DMS153 treated with DMSO at 0.1 percent for 48 hours (cell line): Measurements from ENCODE around the gene PRKG1.

Source experiments
- DNase-seq: peaks from one replicate; lab custom pipeline; 2025; ENCODE audit not compliant: unreplicated experiment; lab: John Stamatoyannopoulos, UW

The PRKG1 gene

DNA sequence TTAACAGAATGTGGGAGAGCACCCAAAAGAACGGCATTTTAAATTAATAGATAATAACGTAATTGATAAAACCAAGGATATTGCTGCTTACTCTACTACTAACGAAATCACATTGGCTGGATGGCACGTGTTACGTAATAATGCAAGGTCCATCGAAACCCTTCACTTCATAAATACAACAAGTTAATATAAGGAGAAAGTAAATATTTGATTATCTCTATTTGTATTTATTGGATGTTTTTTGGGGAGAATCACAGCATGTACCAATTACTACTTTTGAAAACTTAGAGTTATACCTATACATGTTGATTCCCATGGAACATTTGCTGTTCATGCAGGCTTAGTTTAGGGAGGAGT, 1.6 kb downstream of the PRKG1 start:
- DNase-seq, result no peak

DNA sequence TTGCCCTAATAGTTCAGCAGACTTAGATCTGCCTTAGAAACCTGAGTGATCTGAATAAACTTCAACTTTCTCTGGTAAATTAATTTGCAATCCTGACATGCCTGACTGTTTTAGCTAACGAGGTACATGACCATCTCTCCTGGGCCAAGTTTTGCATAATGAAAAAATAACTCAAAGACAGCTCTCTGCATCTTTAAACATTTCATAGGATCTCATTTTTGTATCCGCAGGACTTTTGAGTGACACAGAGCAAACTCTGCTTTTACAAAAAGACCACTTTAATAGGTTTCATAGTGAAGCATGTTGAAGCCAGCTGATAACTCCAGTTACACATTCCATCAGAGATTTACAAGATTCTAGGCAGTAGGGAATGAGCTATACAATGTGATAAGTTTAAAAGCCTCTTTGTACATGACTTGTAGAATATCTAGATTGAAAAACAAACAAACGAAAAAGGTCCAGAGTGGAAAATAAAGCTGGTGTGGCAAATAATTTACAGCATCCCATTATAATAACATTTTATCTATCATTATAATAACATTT, 2.1 kb downstream of the PRKG1 start:
- no peak for DNase-seq

DNA sequence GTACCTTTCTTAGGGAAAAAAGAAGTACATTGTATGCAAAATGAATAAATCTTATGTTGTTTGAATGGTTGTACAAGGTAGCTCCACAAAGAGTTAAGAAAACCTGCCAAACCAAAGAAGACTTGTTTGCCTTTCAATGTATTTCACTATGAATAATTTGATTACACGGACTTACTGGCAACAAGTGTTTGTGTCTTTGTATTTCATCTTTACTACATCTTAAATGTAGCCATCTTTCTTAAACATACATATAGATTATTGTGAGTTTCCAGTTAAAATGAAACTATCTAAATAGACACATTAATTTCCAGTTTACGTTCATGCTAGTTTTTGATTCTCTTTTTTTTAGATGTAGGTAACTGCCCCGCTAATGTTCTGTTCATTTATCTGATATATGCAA, 2.8 kb downstream of the PRKG1 start:
- DNase-seq, result no peak

- no peak for DNase-seq
Observed at GRCh38 chr10:51077507-51077906, 3.2 kb downstream of the PRKG1 start.

- no peak for DNase-seq
Observed at GRCh38 chr10:51079331-51079730, 5.0 kb downstream of the PRKG1 start.

- no peak for DNase-seq
Observed at GRCh38 chr10:51079766-51080165, 5.5 kb downstream of the PRKG1 start.

DNA sequence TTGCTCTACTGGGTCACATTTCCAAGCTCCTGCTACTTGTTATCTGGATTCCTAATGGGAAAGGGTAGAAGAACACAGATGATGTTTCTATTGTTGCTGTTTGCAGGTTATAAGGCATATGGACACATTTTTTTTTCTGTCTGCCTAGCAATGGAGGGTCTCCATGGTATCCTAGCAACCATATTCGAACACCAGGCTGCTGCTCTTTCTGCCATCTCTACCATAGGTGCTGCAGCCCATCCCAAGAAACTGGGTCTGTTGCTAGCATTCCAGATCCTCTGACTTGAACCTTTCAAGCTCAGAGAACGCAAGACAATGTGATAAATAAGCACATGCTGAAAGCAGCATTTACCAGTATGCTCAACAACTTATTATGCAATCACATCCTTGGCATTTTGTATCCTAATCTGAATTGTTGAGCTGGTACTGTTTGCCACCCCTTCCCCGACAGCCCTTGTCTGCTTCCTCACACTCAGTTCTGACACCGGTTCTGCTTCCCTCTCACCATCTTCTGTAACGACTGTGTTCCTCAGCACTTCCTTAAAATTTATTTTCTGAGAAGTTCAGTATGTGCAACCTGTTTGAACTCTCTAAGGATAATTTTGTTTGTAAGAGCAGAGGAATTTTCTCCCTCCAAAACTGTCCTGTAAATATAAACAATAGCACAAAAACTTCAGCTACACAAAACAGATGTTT, 6.2 kb downstream of the PRKG1 start:
- no peak for DNase-seq

DNA sequence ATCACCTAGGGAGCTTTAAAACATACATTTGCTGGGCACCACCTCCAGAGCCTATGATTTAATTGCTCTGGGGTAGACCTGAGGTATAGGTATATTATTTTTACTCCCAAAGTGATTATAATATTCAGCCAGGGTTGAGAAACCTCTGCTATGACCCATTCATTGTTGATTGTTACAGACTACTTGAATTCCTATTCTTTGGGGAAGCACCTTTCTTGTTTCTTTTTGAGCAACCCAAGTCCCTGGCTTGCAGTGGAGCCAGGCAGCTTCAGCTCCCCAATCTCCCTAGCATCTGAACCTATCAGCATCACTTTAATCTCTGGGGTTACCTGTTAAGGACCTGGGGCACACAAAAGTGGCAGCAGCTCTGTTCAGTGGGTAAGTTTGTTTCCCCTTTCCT, 8.6 kb downstream of the PRKG1 start:
- DNase-seq, result no peak

DNA sequence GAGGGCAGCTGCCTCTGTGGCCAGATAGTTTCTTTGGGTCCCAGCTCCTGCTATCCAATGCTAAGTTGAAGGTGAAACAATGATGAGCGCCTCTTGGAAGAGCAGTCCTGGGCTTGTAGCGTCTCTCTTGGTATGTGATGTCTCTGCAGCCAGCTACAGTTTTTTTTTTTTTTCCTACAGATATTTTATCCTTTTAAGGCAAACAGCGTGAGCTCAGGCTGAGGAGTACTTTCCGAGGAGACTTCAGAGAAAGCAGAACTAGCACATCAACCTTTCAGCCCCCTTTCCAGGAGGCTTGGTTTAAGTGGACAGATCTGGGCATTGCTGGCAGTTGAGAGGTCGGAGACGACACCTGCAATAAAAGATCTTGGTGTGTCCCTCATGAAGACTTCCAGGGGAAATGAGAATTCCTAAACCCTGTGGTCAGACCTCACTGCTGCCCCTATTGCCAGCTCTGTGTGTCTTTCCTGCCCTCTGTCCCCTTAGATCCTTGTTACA, 9.1 kb downstream of the PRKG1 start:
- no peak for DNase-seq

DNA sequence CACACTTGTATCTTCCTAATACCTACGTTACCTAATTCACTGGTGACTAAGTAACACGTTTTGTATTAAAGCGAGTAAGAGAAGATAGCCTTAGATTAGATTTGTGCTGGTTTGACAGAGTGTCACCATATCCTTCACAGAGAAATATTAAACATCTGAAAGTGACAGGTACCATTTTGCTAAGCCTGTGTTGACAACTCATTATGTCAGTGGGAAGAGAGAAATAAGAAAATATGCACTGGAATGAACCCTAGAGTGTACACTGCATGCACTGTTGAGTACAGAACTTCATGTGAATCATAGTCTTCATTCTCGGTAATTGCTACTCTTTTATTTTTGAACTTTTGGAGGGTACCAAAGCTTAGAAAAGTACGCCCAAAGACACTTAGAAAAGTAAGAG, 10.9 kb downstream of the PRKG1 start:
- DNase-seq, result no peak

GRCh38 chr10:51086710-51087109, 12.4 kb downstream of the PRKG1 start:
- no peak for DNase-seq

DNA sequence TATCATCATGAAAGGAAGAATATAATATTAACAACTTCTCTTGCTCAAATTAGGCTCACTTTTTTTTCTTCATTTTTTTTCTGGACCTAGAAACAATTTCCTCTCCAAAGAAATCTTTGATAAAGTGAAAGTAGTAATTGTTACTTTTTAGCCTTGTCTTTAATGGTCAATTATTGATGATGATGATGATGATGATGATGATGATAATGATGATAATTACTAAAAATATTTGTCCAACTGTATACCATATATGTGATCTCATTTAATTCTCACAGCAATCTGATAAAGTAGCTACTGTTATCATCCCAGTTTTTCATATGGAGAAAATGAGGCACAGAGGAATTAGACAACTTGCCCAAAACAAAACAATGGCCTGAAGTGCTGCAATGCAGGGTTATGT, 12.8 kb downstream of the PRKG1 start:
- no peak for DNase-seq

GRCh38 chr10:51090190-51090589, 15.9 kb downstream of the PRKG1 start:
- no peak for DNase-seq

- no peak for DNase-seq
Observed at GRCh38 chr10:51092402-51092801, 18.1 kb downstream of the PRKG1 start.

DNA sequence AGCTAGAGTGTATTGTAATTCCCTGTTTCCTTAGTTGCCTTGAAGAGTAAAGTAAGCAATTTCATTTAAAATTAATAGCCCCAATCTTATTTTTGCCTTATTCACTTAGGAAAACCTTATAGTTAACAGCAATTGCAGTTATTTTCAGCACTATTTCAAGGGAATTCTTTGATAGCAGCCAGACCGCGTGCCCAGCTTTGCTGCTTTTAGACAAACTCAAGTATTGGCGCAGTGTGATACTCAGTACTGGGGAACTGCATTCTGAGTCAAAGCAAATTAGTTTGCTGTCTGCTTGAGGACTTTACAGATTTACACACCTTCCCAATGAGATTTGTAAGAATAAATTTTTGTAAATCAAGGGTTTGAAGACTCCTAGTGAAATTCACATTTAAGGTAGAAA, 21.2 kb downstream of the PRKG1 start:
- no peak for DNase-seq

DNA sequence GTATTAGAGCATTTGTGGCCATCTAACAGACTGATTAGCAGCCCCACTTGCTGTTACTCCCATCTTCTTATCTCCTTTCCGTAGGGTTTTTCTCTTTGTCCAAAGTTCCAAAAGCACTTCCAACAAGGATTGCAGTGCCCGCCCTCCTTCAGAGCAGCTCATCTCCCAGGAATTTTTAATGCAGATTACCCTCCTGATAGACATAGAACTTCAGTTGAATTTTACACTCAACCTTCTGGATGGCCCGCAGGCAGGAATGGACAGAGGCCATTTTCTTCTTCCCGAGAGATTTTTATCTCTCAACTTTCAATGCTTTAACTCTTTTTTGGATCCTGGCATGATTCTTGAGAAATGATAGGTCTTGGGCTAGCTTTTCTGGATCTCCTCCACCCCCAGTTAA, 23.3 kb downstream of the PRKG1 start:
- DNase-seq, result no peak

- DNase-seq, result no peak
Observed at GRCh38 chr10:51100221-51100620, 25.9 kb downstream of the PRKG1 start.

DNA sequence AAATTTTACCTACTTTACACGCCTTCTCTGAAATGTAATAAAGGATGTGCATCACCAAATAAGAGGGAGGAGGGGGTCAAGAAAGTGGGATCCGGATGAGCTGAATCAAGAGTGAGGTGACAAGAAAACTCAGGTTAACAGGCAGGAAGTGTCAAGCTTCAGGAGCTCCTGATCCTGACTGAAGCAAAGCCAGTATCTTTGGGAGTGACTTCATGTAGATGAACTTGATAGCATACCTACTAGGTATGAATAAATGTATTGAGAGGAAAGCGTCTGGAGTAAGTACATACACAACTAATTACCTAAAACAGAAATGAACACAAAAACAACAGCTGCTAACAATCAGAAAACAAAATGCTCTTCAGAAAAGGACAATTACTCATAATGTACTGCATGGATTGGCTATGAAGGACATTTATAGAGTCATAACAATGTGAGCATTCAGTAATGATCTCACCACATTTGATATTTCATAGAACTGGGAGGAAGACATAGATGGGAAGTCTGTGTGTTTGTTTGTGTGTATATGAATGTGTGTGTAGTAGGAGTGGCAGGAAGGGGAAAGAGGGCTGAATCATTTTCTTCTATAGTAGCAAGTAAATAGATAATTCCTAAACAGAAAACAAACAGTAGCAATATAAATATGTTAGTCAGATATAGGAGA, 29.4 kb downstream of the PRKG1 start:
- no peak for DNase-seq

DNA sequence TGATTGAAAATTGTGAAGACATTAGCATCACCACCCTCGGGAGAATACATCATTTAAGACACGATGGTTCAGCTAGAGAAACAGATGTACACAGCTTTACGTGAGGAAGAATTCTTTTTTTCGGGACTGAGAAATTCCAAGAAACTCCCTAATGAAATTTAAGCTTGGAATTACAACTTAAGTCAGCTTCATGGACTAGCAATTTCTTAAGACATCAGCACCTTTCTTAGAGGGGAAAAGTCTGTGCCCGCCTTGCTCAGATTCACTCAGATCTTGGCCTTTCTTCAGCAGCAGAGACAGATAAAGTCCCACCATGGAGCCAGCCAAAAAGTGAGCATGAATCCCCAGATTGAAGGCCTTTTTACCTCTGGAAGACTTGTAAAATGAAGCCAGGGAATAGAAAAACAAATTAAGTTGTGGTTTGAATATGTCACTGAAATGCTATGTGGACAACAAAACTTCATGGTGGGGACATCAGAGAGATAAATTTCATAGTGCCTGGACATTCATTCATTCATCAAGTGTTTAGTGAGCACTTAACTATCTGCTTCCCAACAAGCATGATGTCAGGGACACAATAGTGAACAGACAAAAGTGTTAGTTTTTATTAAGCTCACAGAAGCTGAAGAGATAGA, 32.1 kb downstream of the PRKG1 start:
- DNase-seq, result no peak

DNA sequence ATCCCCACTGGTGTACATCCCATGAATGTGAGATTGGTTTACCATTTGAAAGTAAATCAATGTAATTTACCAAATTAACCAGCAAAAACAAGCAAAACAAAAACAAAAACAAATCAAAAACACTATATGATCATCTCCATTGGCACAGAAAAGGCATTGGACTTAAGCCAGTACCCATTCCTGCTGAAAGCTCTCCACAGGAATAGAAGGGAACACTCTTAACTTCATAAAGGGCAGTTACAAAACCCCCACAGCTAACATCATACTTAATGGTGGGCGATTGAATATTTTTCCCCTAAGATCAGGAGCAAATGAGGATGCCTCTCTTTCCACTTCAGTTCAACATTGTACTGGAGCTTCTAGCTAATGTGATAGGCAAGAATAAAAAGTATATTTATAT, 34.1 kb downstream of the PRKG1 start:
- no peak for DNase-seq

- no peak for DNase-seq
Observed at GRCh38 chr10:51109801-51110533, 35.7 kb downstream of the PRKG1 start.
